Limb (tissue), 2 donors: ENCODE data around the gene PSMG4.

Source experiments
- DNase-seq, 2 donors: peaks; one replicate each; pipeline ENCODE4 v3.0.0-alpha.2; 2016; ENCODE audit errors: extremely low spot score in 2 of 2

Gene PSMG4

GRCh38 chr6:3251462-3252314, 7.1 kb upstream of the PSMG4 start:
- peak; percentile 83 to 89 for DNase-seq

- DNase-seq, result no peak
These were observed 6.4 kb upstream of the PSMG4 start for GRCh38 chr6:3252369-3252768.

GRCh38 chr6:3252861-3253596, 5.7 kb upstream of the PSMG4 start:
- no peak for DNase-seq

- no peak for DNase-seq
These were observed 5.2 kb upstream of the PSMG4 start for GRCh38 chr6:3253597-3253961.

GRCh38 chr6:3258201-3258600, 546 bp upstream of the PSMG4 start:
- DNase-seq, result no peak

GRCh38 chr6:3259491-3259958, 778 bp downstream of the PSMG4 start:
- peak in 1 of 2 donors; percentile 27 for DNase-seq

GRCh38 chr6:3260296-3260695, 1.5 kb downstream of the PSMG4 start:
- DNase-seq, result no peak

GRCh38 chr6:3260772-3261517, 2.2 kb downstream of the PSMG4 start:
- no peak for DNase-seq

GRCh38 chr6:3261518-3261820, 2.7 kb downstream of the PSMG4 start:
- no peak for DNase-seq

- DNase-seq, result no peak
These were observed 3.2 kb downstream of the PSMG4 start for GRCh38 chr6:3261921-3262320.

GRCh38 chr6:3263096-3263495, 4.3 kb downstream of the PSMG4 start:
- no peak for DNase-seq

- no peak for DNase-seq
These were observed 5.6 kb downstream of the PSMG4 start for GRCh38 chr6:3264356-3264755.

- DNase-seq, result no peak
These were observed 6.9 kb downstream of the PSMG4 start for GRCh38 chr6:3265671-3266070.

- DNase-seq, result no peak
These were observed 7.4 kb downstream of the PSMG4 start for GRCh38 chr6:3266170-3266569.

- no peak for DNase-seq
These were observed 8.4 kb downstream of the PSMG4 start for GRCh38 chr6:3267162-3267561.

- DNase-seq, result no peak
These were observed 9.9 kb downstream of the PSMG4 start for GRCh38 chr6:3268680-3269079.

- DNase-seq, result no peak
These were observed 10.7 kb downstream of the PSMG4 start for GRCh38 chr6:3269281-3269975.

- DNase-seq, result no peak
These were observed 11.5 kb downstream of the PSMG4 start for GRCh38 chr6:3270258-3270657.

GRCh38 chr6:3271756-3272155, 13.0 kb downstream of the PSMG4 start:
- no peak for DNase-seq

- no peak for DNase-seq
These were observed 14.3 kb downstream of the PSMG4 start for GRCh38 chr6:3272911-3273547.
